Calu3 (cell line): ENCODE measurements around the gene CHD2. TPM values are rescaled to one million over a fixed set of nuclear protein-coding genes. Genes with fewer than 3 reads are reported as not detected.

Experiments used
- BruUV-seq: library from RNA; stranded (reverse); fragments of 400-500 nt; replicated peaks from 2 replicates; lab custom pipeline; 2021; lab: Mats Ljungman, UMichigan
- CTCF ChIA-PET: fragments of 300-600 bp; sonication (Branson Sonifier 250); formaldehyde crosslinking; loops from one replicate; lab custom pipeline; 2022; ENCODE audit warnings: antibody characterized with exemption; lab: Charles Lee
- DNase-seq: peaks from one replicate; pipeline ENCODE4 v3.0.0; 2022
- H3K27ac Mint-ChIP-seq: one replicate; pipeline ENCODE4 v1.8.0; 2022; ENCODE audit warnings: mixed read lengths; ENCODE audit not compliant: unreplicated experiment
- H3K27me3 Mint-ChIP-seq: one replicate; pipeline ENCODE4 v1.8.0; 2022; ENCODE audit warnings: mixed read lengths; ENCODE audit not compliant: unreplicated experiment
- H3K36me3 Mint-ChIP-seq: one replicate; pipeline ENCODE4 v1.8.0; 2022; ENCODE audit warnings: mild to moderate bottlenecking, moderate library complexity, mixed read lengths; ENCODE audit not compliant: insufficient read depth, unreplicated experiment
- H3K4me1 Mint-ChIP-seq: one replicate; pipeline ENCODE4 v1.8.0; 2022; ENCODE audit warnings: mild to moderate bottlenecking, low read depth, mixed read lengths; ENCODE audit not compliant: unreplicated experiment
- H3K4me3 Mint-ChIP-seq: one replicate; pipeline ENCODE4 v1.8.0; 2022; ENCODE audit warnings: mild to moderate bottlenecking, low read depth, moderate library complexity, mixed read lengths; ENCODE audit not compliant: unreplicated experiment
- H3K9me3 Mint-ChIP-seq: one replicate; pipeline ENCODE4 v1.8.0; 2022; ENCODE audit warnings: low read depth, mixed read lengths; ENCODE audit not compliant: unreplicated experiment
- intact Hi-C: fragments of 100-400 bp; cut with micrococcal nuclease; formaldehyde crosslinking; loops from one replicate; pipeline ENCODE4 v1.10.0; 2022; ENCODE audit not compliant: unreplicated experiment
- total RNA-seq: library from RNA; stranded (reverse); gene quantifications from 2 replicates; pipeline ENCODE4 v1.2.3, GENCODE V29; 2022
- TF ChIP-seq, protein P1 (sequence below): fragments of 200-600 bp; IDR thresholded peaks from one replicate; pipeline ENCODE4 v1.8.0; 2022; ENCODE audit warnings: antibody characterized with exemption; ENCODE audit not compliant: unreplicated experiment

CHD2 gene
- total RNA-seq, 1 experiment from 2014 or later = 140 TPM

DNA sequence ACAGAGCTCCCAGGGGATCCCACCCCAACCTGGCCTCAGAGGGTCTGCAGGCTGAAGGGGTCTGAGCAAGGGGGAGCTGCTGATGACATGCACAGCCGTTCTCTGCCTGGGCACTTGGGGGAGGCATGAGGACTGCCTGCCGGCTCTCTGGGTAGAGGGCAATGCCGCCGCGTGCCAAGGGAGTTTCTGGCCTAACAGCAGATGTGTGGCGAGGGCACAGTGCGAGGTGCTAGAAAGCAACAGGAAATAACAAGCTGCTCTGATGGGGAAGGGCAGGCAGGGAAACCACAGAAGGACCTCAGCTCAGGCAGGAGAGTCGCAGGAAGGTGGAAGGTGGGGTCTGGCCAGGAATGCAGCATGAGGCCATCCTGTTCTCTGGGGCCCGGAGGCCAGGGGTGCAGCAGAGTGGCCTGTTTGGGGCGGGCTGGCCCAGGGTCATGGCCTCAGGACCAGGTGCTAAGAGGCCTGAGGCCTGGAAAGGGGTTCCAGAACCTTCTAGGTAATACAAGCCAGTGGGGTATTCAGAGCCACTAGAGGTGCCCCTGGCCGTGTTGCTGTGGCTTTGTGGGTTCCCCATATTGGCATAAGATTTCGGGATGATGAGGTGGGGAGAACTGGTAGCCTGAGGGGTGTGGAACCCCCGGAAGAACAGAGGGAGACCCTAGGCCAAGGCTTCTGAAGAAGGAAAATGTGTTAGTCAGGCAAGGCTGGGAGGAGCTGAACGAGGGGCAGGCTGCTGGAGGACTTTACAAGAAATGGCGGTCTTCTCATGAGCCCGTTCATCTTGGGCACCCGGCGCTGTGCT lies 147.7 kb downstream of the CHD2 start:
- BruUV-seq = no TSS peak
- CTCF ChIA-PET = interaction anchor here (0.6 to 1.2 kb wide), 3 partner anchors 18 to 308 kb away, joined by 3 to 4 read pairs (median 3); no protein-coding TSS in a partner anchor
- intact Hi-C loops = no loop called here
- no peaks in the 10 kb centered on the region for H3K36me3 Mint-ChIP-seq
- no peak overlapping the region for H3K4me3 Mint-ChIP-seq
- peaks cover 3% of the 10 kb centered on the region for H3K9me3 Mint-ChIP-seq
- DNase-seq = no peak
- H3K27ac Mint-ChIP-seq = no peak overlapping the region
- TF ChIP-seq, protein P1, sequence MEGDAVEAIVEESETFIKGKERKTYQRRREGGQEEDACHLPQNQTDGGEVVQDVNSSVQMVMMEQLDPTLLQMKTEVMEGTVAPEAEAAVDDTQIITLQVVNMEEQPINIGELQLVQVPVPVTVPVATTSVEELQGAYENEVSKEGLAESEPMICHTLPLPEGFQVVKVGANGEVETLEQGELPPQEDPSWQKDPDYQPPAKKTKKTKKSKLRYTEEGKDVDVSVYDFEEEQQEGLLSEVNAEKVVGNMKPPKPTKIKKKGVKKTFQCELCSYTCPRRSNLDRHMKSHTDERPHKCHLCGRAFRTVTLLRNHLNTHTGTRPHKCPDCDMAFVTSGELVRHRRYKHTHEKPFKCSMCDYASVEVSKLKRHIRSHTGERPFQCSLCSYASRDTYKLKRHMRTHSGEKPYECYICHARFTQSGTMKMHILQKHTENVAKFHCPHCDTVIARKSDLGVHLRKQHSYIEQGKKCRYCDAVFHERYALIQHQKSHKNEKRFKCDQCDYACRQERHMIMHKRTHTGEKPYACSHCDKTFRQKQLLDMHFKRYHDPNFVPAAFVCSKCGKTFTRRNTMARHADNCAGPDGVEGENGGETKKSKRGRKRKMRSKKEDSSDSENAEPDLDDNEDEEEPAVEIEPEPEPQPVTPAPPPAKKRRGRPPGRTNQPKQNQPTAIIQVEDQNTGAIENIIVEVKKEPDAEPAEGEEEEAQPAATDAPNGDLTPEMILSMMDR = no peak
- peaks cover 73% of the 10 kb centered on the region for H3K27me3 Mint-ChIP-seq
- H3K4me1 Mint-ChIP-seq = no peaks in the 10 kb centered on the region

DNA sequence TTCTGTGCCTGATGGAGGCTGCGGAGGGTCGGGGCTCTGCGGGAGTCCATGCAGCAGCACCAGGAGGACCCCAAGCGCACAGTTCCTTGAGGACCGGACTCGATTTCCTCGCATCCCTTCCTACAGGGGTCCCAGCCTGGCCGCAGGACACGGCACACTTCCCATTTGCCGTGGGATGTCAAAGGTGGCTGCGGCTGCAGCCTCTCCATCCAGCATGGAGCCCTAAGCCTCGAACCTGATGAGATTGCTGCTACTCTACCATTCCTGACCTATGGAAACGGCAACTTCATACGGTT lies 148.2 kb downstream of the CHD2 start:
- H3K27ac Mint-ChIP-seq = no peak overlapping the region
- CTCF ChIA-PET = interaction anchor here (0.6 to 1.2 kb wide), 2 partner anchors 18 to 308 kb away, joined by 3 to 4 read pairs; no protein-coding TSS in a partner anchor
- TF ChIP-seq, protein P1 = no peak
- intact Hi-C loops = no loop called here
- peaks cover 67% of the 10 kb centered on the region for H3K27me3 Mint-ChIP-seq
- BruUV-seq = no TSS peak
- no peaks in the 10 kb centered on the region for H3K4me1 Mint-ChIP-seq
- no peaks in the 10 kb centered on the region for H3K36me3 Mint-ChIP-seq
- H3K4me3 Mint-ChIP-seq = no peak overlapping the region
- DNase-seq = no peak
- H3K9me3 Mint-ChIP-seq = peaks cover 3% of the 10 kb centered on the region

DNA sequence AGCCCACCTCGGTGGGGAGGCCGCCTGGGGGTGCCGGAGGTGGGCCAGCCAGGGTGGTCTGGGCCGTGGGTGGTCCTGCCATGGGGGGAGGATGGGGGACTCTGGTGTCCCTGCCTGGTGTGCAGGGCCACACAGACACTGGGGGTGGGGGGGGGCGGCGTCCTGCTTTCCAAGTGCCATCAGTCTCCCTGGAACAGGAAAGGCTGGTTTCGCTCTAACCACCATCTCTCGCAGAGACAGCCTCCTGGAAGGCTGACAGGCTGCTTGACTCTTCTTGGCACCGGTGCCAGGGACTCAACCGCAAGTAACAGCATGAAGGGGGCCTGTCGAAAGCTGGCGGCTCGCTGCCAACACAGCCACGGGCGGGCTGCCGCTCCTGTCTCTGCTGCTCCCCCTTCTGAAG lies 148.6 kb downstream of the CHD2 start:
- Mint-ChIP-seq H3K36me3 (no peaks in the 10 kb centered on the region), H3K27ac (no peak overlapping the region), H3K9me3 (peaks cover 3% of the 10 kb centered on the region), H3K4me3 (no peak overlapping the region), H3K27me3 (peaks cover 65% of the 10 kb centered on the region), H3K4me1 (no peaks in the 10 kb centered on the region)
- intact Hi-C loops = no loop called here
- DNase-seq = no peak
- TF ChIP-seq, protein P1 = no peak
- CTCF ChIA-PET = interaction anchor here (0.6 to 1.2 kb wide), 2 partner anchors 19 to 309 kb away, joined by 3 to 4 read pairs; no protein-coding TSS in a partner anchor
- BruUV-seq = no TSS peak

DNA sequence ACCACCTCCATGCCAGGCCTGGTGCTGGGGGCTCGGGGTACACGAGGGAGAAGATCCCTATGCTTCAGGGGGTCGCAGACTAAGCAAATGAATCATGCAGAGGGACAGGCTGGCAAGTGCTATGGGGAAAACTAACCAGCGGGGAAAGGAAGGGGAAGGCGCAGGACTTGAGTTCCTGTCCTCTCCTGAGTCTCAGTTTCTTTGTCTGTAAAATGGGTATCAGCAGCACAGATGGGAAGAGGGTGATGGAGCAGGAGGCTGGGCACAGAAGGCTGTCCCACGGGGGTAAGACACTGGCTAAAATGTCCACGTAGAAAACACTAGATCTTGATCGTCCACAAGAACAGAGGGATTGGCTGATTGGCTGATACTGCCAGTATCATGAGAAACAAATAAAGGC lies 149.1 kb downstream of the CHD2 start:
- Mint-ChIP-seq H3K4me3 (no peak overlapping the region), H3K4me1 (no peaks in the 10 kb centered on the region), H3K27ac (no peak overlapping the region), H3K27me3 (peaks cover 65% of the 10 kb centered on the region), H3K9me3 (peaks cover 3% of the 10 kb centered on the region), H3K36me3 (no peaks in the 10 kb centered on the region)
- TF ChIP-seq, protein P1 = no peak
- BruUV-seq = no TSS peak
- intact Hi-C loops = no loop called here
- CTCF ChIA-PET = no interaction called here
- no peak for DNase-seq
